Loucy (cell line): ENCODE data around the gene GNAQ.

Source experiments
- CTCF ChIP-seq: fragments of 200-600 bp; sonication (generic); conservative IDR thresholded peaks from 2 replicates; pipeline ENCODE4 v1.5.1; 2014; ENCODE audit warnings: mild to moderate bottlenecking, antibody characterized with exemption, low read length
- EZH2phosphoT487 ChIP-seq: fragments of 200-600 bp; IDR thresholded peaks from 2 replicates; pipeline ENCODE4 v1.6.1; 2018; ENCODE audit warnings: antibody characterized with exemption, mild to moderate bottlenecking, moderate library complexity, borderline replicate concordance

DNA sequence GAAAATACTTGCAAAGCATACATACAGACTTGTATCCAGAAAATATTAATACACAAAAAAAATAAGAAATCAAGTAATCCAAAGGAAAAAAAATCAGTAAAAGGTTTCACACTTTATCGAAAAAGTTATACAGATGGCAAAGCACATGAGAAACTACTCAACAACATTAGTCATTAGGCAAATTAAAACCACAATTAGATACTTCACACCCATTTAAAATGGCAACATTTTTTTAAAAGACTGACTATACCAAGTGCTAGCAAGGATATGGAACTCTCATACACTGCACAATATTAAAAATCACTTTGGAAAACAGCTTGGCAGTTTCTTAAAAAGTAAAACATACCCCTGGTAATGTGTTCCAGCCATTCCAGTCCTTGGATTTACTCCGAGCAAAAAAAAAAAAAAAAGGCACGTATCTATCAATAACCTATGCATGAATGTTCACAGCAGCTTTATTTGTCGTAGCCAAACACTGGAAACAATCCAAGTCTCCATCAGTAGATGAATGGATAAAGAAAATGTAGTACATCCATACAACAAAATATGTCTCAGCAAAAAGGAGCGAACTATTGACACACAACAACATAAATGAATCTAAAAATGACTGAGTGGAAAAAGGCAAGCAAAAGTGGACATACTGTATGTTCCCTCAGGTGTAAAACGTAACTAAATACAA lies 66.0 kb downstream of the GNAQ start:
- TF ChIP-seq CTCF (no peak), EZH2phosphoT487 (no peak)
